NCI-H2081 treated with DMSO at 0.1 percent for 48 hours (cell line): ENCODE results near the gene LMF1.
"Not testable (repeated sequence)": the region's sequence is repeated elsewhere in the genome, so short reads cannot be mapped to it uniquely, and the experiment has no call there.

Experiments
- DNase-seq: peaks from one replicate; lab custom pipeline; 2025; lab: John Stamatoyannopoulos, UW

The LMF1 gene

DNA sequence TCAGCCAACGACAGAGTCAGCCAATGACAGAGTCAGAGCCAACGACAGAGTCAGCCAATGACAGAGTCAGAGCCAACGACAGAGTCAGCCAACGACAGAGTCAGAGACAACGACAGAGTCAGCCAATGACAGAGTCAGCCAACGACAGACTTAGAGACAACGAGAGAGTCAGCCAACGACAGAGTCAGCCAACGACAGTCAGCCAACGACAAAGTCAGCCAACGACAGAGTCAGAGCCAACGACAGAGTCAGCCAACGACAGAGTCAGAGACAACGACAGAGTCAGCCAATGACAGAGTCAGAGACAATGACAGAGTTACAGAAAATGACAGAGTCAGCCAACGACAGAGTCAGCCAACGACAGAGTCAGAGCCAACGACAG, 22.9 kb downstream of the LMF1 start:
- DNase-seq, result not testable (repeated sequence)

DNA sequence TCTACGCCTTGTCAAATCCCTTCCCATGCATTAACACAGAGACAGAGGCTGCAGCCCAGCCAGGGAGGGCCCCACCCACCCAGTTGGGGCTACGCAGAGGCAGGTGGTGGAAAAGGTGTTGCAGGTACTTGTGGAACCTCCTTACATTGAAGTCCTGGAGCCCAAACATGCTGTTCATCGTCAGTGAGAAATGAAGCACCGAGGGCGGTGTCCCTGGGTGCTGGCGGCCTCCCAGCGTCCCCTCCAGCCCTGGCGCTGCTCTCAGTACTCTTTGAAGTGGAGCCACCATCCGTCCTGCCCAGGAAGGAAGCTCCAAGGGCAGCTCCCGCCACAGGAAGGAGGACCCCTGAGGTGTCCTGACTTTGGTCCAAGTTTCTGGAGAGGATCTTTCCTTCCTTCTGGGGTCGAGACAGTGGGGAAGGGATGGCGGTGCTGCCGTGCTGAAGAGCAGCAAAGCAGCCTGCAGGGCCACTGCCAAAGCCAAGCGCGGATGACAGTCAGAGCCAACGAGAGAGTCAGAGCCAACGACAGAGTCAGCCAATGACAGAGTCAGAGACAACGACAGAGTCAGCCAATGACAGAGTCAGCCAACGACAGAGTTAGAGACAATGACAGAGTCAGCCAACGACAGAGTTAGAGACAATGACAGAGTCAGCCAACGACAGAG, 23.4 kb downstream of the LMF1 start:
- no peak for DNase-seq

DNA sequence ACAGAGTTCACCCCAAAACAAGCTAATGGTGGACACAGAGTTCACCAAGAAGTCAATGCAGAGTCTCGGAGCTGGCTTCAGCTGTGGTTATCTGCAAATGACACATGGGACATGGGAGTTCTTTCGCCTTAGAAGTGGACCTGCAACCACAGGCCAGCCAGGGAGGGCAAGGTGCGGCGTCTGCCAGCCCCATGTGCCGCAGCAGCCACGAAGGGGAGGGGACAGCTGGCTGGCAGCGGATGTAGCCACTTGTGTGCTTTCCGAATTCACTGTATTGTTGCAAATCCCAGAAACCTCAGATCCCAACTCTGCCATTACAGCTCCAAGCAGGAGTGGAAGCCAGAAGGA, 24.8 kb downstream of the LMF1 start:
- DNase-seq, result no peak

DNA sequence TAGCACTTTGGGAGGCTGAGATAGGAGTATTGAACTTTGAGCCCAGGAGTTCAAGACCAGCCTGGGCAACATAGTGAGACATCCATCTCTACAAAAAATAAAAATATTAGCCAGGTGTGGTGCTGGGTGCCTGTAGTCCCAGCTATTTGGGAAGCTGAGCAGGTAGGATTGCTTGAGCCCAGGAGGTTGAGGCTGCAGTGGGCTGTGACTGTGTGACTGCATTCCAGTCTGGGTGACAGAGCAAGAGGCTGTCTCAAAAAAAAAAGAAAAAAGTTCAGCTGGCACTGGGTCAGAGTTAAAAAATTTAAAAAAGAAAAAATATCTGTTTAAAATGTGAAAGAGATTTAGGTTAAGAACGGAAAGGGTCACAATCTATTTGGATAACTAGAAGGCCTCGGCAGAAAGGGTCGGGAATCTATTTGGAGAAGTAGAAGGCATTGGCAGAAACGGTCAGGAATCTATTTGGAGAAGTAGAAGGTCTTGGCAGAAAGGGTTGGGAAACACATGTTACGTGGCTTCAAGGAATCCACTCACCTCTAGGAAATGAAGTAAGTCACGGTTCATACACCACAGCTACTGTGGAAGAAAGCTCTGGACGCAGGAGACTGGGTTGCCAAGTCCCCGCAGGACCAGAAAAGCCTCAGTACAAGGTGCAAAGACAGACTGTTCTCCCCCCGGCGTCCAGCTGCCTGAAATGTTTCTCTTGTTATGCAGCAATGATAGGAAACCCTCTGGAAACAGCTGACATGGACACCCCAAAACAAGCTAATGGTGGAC, 25.3 kb downstream of the LMF1 start:
- DNase-seq, result no peak

DNA sequence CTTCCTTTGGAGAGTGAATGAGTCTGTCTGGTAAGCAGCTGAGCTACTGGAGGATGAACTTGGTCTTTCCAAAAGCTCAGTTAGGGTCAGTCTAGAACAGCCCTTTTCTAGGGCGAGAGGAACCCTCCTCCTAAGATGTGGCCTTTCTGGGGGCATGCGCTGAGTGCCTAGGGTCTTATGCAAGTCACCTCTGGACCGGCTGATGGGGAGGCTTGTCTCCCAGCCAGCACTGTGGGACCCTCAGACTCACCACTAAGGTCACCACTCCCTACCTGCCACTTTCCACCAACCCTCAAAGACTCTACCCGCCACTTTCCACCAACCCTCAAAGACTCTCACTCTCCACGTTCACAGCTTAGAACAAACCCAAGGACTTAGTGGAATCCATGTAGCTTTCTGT, 26.8 kb downstream of the LMF1 start:
- DNase-seq, result no peak

DNA sequence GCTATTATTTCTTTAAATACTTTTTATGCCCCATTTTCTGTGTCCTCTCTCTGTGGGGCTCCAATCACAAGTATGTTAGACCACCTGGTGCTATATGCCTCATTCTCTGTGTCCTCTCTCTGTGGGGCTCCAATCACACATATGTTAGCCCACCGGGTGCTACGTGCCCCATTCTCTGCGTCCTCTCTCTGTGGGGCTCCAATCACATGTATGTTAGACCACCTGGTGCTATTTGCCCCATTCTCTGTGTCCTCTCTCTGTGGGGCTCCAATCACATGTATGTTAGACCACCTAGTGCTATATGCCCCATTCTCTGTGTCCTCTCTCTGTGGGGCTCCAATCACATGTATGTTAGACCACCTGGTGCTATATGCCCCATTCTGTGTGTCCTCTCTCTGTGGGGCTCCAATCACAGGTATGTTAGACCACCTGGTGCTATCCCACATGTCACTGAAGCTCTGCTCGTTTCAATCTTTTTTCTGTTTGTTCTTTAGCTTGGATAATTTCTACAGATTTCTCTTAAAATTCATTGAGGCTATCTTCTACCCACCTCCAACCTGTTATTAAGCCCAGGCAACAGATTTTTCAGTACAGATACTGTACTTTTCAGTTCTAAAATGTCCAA, 28.2 kb downstream of the LMF1 start:
- DNase-seq, result no peak

DNA sequence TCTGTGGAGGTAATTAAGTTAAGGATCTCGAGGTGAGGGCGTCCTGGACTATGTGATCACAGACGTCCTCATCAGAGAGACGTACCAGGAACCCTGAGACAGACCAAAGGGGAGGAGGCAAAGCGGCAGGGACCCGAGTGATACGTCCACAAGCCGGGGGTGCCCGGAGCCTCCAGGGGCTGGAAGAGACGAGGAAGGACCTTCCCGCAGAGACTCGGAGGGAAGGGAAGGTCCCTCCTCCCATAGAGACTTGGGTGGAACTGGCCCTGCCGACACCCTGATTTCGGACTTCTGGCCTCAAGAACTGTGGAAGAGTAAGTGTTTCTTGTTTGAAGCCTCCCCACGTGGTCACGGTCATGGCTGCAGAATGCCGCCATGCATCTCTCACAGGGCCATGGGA, 30.8 kb downstream of the LMF1 start:
- no peak for DNase-seq

DNA sequence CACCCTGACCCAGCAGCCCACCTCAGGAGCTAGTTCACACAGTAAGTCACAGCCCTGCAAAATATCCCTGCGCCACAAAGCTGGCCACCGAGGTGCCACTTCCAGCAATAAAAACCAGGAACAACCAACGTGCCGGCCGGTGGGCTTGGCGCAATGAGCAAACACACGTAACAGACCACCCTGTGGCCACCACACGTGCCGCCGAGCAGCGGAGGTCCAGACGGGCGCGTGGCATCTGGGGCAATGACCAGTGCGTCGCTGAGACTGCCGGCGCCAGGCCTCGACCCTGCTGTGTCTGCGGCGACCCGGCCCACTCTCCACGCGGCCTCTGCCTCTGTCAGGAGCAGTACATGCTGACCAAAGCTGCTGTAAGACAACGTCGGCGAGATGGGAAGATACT, 31.5 kb downstream of the LMF1 start:
- DNase-seq, result no peak

DNA sequence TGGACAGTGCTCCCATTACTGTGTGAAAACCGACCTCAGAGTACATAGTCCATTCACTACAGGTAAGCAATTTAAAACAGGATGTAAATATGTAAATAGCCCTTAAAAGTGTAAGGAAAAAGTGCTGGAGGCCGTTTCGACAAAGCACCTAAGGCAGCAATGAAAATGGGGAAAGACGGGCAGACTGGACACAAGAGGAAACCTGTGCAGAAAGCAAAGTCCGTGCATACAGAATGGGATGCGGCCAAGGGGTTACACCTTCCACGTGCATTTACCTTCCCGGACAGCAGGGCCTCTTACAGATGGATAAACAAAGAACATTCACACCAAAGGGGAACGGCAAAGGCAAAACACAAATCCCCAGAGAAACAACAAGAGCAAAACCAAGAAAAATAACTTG, 32.0 kb downstream of the LMF1 start:
- no peak for DNase-seq

DNA sequence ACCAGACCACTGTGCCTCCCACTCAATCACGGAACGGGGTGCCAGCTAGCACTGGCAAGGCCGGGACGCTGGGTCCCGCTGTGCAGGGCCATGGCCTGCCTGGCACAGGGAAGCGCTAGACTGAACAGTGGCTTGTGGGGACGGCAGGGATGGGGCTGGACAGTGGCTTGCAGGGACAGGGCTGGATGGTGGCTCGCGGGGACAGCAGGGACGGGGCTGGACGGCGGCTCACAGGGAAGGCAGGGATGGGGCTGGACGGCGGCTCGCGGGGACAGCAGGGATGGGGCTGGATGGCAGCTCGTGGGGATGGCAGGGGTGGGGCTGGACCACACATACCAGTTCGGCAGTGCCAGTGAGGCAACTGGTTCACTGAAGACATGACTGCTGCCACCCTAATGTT, 32.6 kb downstream of the LMF1 start:
- no peak for DNase-seq

DNA sequence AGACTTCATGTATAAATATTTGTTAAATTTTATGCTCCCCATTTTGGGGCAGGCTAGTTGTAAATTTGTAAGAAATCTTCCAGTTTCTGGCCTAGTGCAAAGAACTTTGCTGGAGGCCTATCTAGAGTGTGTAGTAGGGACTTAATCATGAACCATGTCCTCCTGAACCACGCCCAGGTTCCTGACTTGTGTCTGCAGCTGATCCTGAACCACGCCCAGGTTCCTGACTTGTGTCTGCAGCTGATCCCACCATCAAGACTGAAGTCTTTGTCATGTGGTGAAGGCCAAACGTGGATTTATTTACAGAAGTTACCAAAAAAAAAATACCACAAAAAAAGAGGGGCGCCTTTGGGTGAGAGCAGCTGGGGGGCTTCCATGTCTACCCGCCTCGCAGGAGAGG, 33.1 kb downstream of the LMF1 start:
- DNase-seq, result no peak

DNA sequence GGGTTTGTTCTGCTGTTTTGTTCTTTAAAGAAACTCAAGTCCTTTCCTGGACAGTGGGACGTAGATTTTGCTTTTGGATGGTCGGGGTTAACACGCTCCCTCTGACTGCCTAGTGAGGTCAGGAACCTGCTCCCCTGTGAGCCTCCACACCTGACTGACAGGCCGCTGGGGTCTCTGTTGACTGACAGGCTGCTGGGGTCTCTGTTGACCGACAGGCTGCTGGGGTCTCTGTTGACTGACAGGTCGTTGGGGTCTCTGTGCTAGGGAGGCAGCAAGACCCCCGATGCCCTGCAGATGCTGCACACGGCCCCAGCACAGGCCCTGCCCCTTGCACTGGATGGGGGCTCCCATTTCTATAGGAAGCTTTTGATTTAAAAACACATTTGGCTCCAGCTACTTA, 33.5 kb downstream of the LMF1 start:
- no peak for DNase-seq

DNA sequence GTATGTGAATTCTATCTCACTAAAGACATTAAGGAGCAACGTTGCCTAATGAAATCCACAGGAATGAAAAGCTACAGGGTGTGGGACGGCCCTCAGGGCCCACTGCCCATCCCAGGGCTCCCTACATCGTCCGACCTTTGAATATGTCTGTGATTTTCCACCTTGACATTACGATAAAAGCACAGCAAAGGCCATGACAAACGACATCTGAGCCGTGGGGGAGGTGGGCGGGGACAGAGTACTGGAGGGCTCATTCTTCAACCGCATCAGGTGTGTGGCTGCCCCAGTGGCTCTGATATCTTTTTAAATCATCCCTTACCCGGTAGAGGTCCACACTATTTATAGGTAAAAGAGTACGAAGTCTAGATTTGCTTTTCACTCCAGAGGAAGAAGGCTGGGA, 35.1 kb downstream of the LMF1 start:
- no peak for DNase-seq

DNA sequence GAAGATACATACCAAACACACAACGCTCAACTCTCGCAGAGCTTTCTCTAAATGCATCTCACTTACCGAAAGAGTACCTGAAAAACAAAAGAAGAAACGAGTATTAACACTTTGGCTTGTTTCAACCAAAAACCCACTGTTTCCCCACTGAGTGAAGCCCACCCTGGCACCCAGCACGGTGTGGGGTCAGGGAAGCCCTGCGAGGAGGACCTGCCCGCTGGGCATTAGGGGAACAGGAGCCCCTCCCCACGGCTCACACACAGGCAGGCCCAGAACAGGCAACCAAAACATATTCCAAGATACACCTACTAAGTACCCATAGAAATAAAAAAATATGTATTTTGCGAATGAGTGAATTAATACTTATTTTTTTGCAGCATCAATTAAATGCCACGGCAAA, 36.6 kb downstream of the LMF1 start:
- no peak for DNase-seq

DNA sequence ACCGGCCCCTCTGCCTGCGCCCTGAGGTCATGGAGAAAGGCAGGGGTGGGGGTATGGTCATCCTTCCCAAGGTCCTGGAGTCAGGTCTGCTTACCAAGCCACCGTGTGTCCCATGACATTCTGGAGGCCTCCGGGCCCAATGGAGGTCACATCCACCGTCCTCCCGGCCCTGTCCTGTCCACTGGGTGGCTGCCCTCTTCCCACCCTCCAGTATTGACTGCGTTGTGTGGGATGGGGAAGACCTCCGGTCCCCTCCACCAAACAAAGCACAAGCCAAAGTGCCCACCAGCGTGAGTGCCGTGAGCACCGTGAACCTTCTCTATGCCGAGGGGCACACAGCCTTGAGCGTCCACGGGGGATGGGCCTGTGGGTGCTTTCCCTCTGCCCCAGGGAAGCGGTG, 37.2 kb downstream of the LMF1 start:
- no peak for DNase-seq

DNA sequence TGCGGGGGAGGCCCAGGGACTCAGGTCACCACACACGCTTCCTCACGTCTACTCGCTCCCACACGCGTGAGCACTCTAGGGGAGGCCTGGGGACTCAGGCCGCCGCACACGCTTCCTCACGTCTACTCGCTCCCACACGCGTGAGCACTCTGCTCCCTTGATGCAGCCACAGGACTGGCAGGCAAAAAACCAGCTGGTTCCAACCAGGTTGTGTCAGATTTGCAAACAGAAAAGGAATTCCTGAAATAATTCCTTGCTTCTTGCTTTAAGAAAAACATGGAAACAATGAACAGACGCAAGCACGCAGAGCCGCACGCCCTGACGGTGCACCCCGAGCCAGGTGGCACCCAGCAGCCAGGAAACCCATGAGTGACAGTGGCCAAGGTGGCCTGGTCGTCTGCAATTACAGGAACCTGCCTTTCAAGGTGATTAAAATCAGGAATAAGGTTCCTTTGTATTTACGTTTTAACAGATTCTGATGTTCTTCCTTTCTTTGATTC, 37.9 kb downstream of the LMF1 start:
- no peak for DNase-seq

DNA sequence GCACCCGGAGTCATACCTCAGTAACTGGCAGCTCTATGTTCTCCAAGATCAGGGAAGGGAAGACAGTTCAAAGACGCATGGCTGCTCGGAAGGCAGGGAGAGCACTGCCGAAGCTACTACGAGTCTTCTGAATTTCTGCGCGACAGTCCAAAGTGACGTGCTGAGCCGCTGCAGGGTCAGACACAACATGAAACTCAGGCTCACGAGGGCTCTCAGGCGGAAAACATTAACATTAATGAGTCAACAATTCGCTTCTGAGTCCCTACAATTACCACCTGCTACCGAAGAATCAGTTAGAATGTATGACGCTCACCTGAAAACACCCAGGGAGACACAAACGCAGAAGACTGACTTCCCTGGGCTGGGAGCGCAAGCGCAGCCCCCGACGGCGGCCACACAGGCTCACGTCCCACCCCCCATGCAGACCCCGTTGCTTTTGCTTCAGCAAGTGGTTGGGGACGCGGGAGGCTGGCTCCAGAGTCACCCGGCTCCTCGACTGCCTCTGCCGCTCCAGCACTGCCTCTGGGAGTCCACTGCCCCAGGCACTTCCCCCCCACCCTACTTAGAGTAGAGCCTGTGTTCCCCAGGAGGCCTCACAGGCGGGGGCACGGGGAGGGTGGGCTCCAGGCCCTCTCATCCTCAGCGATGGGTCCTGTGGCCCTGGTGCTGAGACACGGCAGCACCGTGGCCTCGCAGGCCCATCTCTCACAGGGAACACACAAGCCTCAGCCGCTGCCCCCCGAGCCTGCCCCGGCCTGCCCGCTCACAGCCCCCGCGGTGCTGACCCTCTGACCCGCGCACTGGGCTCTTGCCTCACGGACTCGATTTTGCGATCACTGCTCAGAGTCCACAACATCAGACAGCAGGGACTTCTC, 38.9 kb downstream of the LMF1 start:
- no peak for DNase-seq

DNA sequence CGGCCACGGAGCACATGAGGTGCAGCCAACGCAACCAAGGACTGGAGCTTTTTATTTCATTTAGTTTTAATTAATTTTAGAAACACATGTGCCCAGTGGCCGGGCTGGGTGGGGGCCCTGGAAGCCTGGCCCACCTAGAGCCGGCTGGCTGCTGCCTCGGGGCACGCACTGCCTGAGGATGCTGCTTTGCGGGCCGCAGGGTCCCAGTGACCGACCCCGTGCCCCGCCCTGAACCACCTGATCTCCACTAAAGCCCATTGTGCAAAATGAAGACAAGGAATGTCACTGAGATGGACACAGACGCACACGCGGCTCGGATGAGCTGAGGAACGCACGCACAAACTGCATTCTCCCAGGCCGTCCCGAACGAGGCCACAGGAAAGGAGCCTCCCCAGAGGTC, 39.6 kb downstream of the LMF1 start:
- DNase-seq, result no peak

DNA sequence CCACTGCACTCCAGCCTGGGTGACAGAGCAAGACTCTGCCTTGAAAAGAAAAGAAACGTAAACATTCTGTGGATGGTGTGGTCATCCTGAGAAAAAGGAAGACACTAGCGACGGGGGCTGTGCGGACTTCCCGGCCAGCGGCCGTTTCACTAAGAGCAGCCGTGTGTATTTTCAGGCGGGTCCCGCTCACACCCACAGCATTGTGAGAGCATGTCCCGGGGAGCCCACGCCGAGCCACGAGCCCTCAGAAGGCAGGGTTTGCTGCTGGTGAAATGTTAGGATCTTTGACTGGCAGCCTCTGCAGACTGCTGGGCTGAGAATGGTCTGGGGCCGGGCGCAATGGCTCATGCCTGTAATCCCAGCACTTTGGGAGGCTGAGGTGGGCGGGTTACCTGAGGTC, 40.3 kb downstream of the LMF1 start:
- DNase-seq, result no peak

DNA sequence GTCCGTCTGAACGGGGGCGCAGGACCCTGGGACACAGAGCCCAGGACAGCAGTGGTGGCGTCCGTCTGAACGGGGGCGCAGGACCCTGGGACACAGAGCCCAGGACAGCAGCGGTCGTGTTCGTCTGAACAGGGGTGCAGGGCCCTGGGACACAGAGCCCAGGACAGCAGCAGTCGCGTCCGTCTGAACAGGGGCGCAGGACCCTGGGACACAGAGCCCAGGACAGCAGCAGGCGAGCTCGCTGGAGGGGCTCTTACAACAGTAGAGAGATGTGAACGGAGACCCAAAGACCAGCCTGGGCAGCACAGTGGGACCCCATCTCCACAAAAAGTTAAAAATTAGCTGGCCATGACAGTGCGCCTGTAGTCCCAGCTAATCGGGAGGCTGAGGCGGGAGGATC, 40.7 kb downstream of the LMF1 start:
- no peak for DNase-seq

DNA sequence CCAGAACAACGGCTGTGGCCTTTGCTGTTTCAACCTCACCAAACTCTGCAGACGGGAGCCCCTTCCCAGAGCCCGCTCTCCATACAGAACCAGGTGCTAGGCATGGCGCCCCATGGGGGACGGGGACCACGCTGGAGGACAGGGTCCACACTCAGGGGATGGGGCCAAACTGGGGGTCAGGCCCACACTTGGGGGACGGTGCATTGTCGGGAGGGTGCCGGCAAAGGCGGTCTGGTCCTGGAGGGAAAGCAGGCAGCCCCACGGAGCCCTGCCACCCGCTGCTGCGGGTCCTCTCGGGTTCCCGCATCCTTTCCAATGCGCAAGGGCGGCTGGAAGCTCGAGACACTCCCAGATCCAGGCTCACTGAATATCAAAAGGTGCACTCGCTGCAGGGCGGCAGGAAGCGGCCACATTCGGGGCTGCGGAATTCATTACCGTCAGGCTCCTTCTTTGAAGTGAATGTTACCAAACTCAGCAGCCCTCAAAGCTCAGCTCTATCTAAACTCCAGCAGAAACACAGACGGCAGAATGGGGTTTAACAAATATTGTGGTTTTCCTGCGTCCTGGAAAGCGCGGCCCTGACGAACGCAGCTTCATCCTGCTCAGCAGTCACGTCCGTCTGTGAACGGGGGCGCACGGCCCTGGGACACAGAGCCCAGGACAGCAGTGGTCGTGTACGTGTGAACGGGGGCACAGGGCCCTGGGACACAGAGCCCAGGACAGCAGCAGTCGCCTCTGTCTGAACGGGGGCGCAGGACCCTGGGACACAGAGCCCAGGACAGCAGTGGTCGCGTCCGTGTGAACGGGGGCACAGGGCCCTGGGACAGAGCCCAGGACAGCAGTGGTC, 41.3 kb downstream of the LMF1 start:
- DNase-seq, result no peak

DNA sequence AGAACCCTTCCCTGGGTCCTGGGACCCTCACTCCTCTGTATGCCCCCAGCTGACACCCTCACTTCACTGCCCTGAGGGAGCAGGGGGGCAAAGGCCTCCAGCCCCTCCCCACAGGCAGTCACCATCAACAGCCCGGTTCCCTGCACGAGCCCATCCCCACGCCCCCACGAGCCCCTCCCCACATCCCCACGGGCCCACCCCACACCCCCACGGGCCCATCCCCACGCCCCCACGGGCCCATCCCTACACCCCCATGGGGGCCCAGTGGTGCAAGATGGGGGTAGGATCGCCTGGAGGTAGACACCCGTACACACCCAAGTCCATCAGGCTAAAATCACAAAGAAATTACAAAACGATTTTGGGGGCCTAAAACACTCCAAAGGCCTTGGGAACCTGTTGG, 42.3 kb downstream of the LMF1 start:
- DNase-seq, result no peak
